ENCODE results near the gene IL34. TPM values are rescaled to one million over a fixed set of nuclear protein-coding genes. Genes with fewer than 3 reads are reported as not detected.

The IL34 gene
- total and polyA plus RNA-seq, 4 donors = 0.25 to 0.93 (median 0.42) TPM

GRCh38 chr16:70687671-70688245 is 41.4 kb downstream of the IL34 start:
- no peak for DNase-seq (ENCODE audit: low spot score)
- TF ChIP-seq REST (IDR thresholded peaks at IDR 0.05) (no peak), CTCF (IDR thresholded peaks at IDR 0.05; ENCODE audit: low read depth, low read length, missing input control) (no peak), JUND (IDR thresholded peaks at IDR 0.05) (no peak), NR2F2 (IDR thresholded peaks at IDR 0.05) (no peak), FOXA1 (IDR thresholded peaks at IDR 0.05) (no peak), YY1 (IDR thresholded peaks at IDR 0.05) (no peak), EGR1 (IDR thresholded peaks at IDR 0.05; ENCODE audit: low read depth in 2 of 2) (no peak), ATF3 (IDR thresholded peaks at IDR 0.05) (no peak), RXRA (IDR thresholded peaks at IDR 0.05) (no peak), HNF4A (conservative IDR thresholded peaks at IDR 0.05) (no peak), ZBTB33 (IDR thresholded peaks at IDR 0.05) (no peak), SP1 (IDR thresholded peaks at IDR 0.05) (no peak), TAF1 (conservative IDR thresholded peaks at IDR 0.05) (no peak), FOXA2 (IDR thresholded peaks at IDR 0.05) (no peak), GABPA (IDR thresholded peaks at IDR 0.05 in 1 of 2, conservative IDR thresholded peaks at IDR 0.05 in 1 of 2) (no peak), RAD21 (IDR thresholded peaks at IDR 0.05) (no peak), MAX (IDR thresholded peaks at IDR 0.05) (no peak), HNF4G (IDR thresholded peaks at IDR 0.05) (no peak)
- Histone ChIP-seq H3K27ac (ENCODE audit: low read depth in 1 of 2, low read length in 2 of 2) (peak overlapping the region; percentile 44 to 56), H3K9ac (ENCODE audit: low read depth in 1 of 2, low read length in 2 of 2) (no peak overlapping the region), H3K9me3 (ENCODE audit: control insufficient read depth in 4 of 4, low read length in 3 of 4) (no peaks in the 10 kb centered on the region), H3K4me3 (ENCODE audit: low read depth in 1 of 3, low read length in 3 of 3) (no peak overlapping the region), H3K36me3 (ENCODE audit: control insufficient read depth in 4 of 4, insufficient read depth in 3 of 4, low read depth in 1 of 4, low read length in 3 of 4) (no peaks in the 10 kb centered on the region), H3K4me1 (ENCODE audit: control insufficient read depth in 4 of 4, insufficient read depth in 4 of 4, low read length in 3 of 4) (peaks cover 11 to 46% (median 15%) of the 10 kb centered on the region in 4 donors), H3K27me3 (ENCODE audit: control insufficient read depth in 4 of 4, insufficient read depth in 4 of 4, low read length in 3 of 4) (no peaks in the 10 kb centered on the region)
- WGBS = 88% methylated on average over 18 of the region's 18 CpGs
